WTC11 (cell line): ENCODE measurements around the gene TTI1. TPM values are rescaled to one million over a fixed set of nuclear protein-coding genes. Genes with fewer than 3 reads are reported as not detected.

Experiments used
- ATAC-seq: fragments of 200-7000 bp; cut with Tn5 transposase; 2 replicates; pipeline ENCODE4 v1.10.0; 2021; ENCODE audit warnings: mild to moderate bottlenecking, moderate library complexity
- CTCF ChIA-PET: fragments of 300-600 bp; sonication (Branson Sonifier 250); formaldehyde crosslinking; loops from one replicate; lab custom pipeline; 2021; ENCODE audit warnings: antibody characterized with exemption; lab: Charles Lee
- POLR2A ChIA-PET: fragments of 350-600 bp; sonication (Branson Sonifier 250); formaldehyde crosslinking; loops from one replicate; lab custom pipeline; 2021; ENCODE audit warnings: antibody characterized with exemption; lab: Charles Lee
- DNase-seq: peaks from one replicate; pipeline ENCODE4 v3.0.0; 2021; ENCODE audit warnings: low spot score
- H3K27ac Mint-ChIP-seq: 2 replicates; pipeline ENCODE4 v1.8.0; 2021; ENCODE audit warnings: mixed read lengths
- H3K27me3 Mint-ChIP-seq: 2 replicates; pipeline ENCODE4 v1.8.0; 2021; ENCODE audit warnings: low read depth, mild to moderate bottlenecking, moderate library complexity, mixed read lengths
- H3K36me3 Mint-ChIP-seq: 2 replicates; pipeline ENCODE4 v1.8.0; 2021; ENCODE audit warnings: mixed read lengths
- H3K4me1 Mint-ChIP-seq: 2 replicates; pipeline ENCODE4 v1.8.0; 2022; ENCODE audit warnings: mixed read lengths
- H3K4me3 Mint-ChIP-seq: 2 replicates; pipeline ENCODE4 v1.8.0; 2021; ENCODE audit warnings: mild to moderate bottlenecking, moderate library complexity, mixed read lengths
- H3K9me3 Mint-ChIP-seq: 2 replicates; pipeline ENCODE4 v1.8.0; 2021; ENCODE audit warnings: mixed read lengths
- ATF1 ChIP-seq: sonication (generic); formaldehyde crosslinking; IDR thresholded peaks from 2 replicates; pipeline ENCODE4 v1.8.1; 2023; ENCODE audit warnings: mild to moderate bottlenecking, moderate library complexity, missing genetic modification reagents
- ATF3 ChIP-seq: sonication (generic); formaldehyde crosslinking; conservative IDR thresholded peaks from 2 replicates; pipeline ENCODE4 v1.8.1; 2022; ENCODE audit warnings: mild to moderate bottlenecking, missing genetic modification reagents
- ATF6 ChIP-seq: sonication (generic); formaldehyde crosslinking; IDR thresholded peaks from 2 replicates; pipeline ENCODE4 v1.8.1; 2023; ENCODE audit warnings: mild to moderate bottlenecking, missing genetic modification reagents
- CREM ChIP-seq: sonication (generic); formaldehyde crosslinking; IDR thresholded peaks from 2 replicates; pipeline ENCODE4 v1.8.1; 2022; ENCODE audit warnings: mild to moderate bottlenecking, missing genetic modification reagents, moderate library complexity
- CTCF ChIP-seq: fragments of 200-600 bp; IDR thresholded peaks from 2 replicates; pipeline ENCODE4 v1.8.0; 2022; ENCODE audit warnings: antibody characterized with exemption
- ELF4 ChIP-seq: sonication (generic); formaldehyde crosslinking; IDR thresholded peaks from 2 replicates; pipeline ENCODE4 v1.8.1; 2022; ENCODE audit warnings: low read depth, mild to moderate bottlenecking, moderate library complexity, missing genetic modification reagents
- EMX1 ChIP-seq: fragments of 250-450 bp; sonication (Bioruptor Pico); IDR thresholded peaks from 2 replicates; pipeline ENCODE4 v1.8.0; 2021; ENCODE audit warnings: mild to moderate bottlenecking
- ERG ChIP-seq: fragments of 250-450 bp; sonication (Bioruptor Pico); IDR thresholded peaks from 2 replicates; pipeline ENCODE4 v1.8.0; 2021; ENCODE audit warnings: mild to moderate bottlenecking
- FOXK1 ChIP-seq: sonication (generic); formaldehyde crosslinking; IDR thresholded peaks from 2 replicates; pipeline ENCODE4 v1.8.0; 2022; ENCODE audit warnings: mild to moderate bottlenecking, moderate library complexity, missing genetic modification reagents
- FOXP1 ChIP-seq: sonication (generic); formaldehyde crosslinking; IDR thresholded peaks from 2 replicates; pipeline ENCODE4 v1.8.0; 2022; ENCODE audit warnings: missing genetic modification reagents, mild to moderate bottlenecking, moderate library complexity, borderline replicate concordance
- NFATC4 ChIP-seq: fragments of 250-450 bp; sonication (Bioruptor Pico); IDR thresholded peaks from 2 replicates; pipeline ENCODE4 v1.9.0; 2021; ENCODE audit warnings: mild to moderate bottlenecking
- RORB ChIP-seq: fragments of 250-450 bp; sonication (Bioruptor Pico); IDR thresholded peaks from 2 replicates; pipeline ENCODE4 v1.9.0; 2021; ENCODE audit warnings: mild to moderate bottlenecking
- ZNF121 ChIP-seq: sonication (generic); formaldehyde crosslinking; IDR thresholded peaks from 2 replicates; pipeline ENCODE4 v1.8.0; 2023; ENCODE audit warnings: missing genetic modification reagents
- ZNF232 ChIP-seq: sonication (generic); formaldehyde crosslinking; IDR thresholded peaks from 2 replicates; pipeline ENCODE4 v1.8.0; 2022; ENCODE audit warnings: mild to moderate bottlenecking, missing genetic modification reagents
- total RNA-seq: library from RNA; stranded (reverse); gene quantifications from 3 replicates; pipeline ENCODE4 v1.2.3, GENCODE V29; 2021
- TF ChIP-seq, protein P1 (sequence below): sonication (generic); formaldehyde crosslinking; IDR thresholded peaks from 2 replicates; pipeline ENCODE4 v1.8.0; 2023; ENCODE audit warnings: missing genetic modification reagents, mild to moderate bottlenecking, borderline replicate concordance
- TF ChIP-seq, protein P2 (sequence below): fragments of 250-450 bp; sonication (Bioruptor Pico); IDR thresholded peaks from 2 replicates; pipeline ENCODE4 v1.9.0; 2021; ENCODE audit warnings: mild to moderate bottlenecking, borderline replicate concordance

Gene TTI1
- total RNA-seq, 1 experiment from 2014 or later: 43.5 TPM

- ATAC-seq: no peak
- H3K9me3 Mint-ChIP-seq: no peaks in the 10 kb centered on the region
- H3K4me1 Mint-ChIP-seq: peaks cover 2% of the 10 kb centered on the region; the same call in 1 of the 2 replicates
- no peak for DNase-seq
- ChIA-PET CTCF (interaction anchor here (2.0 kb wide), 1 partner anchor 10 kb away, joined by 10 read pairs; no protein-coding TSS in a partner anchor), POLR2A (no interaction called here)
- no peak for TF ChIP-seq ERG (CRISPR knock-in tag)
- H3K27ac Mint-ChIP-seq: no peak overlapping the region
- H3K4me3 Mint-ChIP-seq: no peak overlapping the region
- H3K36me3 Mint-ChIP-seq: peaks cover 73% of the 10 kb centered on the region
- H3K27me3 Mint-ChIP-seq: no peaks in the 10 kb centered on the region
Measured at GRCh38 chr20:38067717-38068365, 34.6 kb upstream of the TTI1 start.

GRCh38 chr20:38066969-38067716 is 33.9 kb upstream of the TTI1 start:
- DNase-seq (no peak), ATAC-seq (no peak)
- ChIA-PET CTCF (interaction anchor here (0.6 to 2.0 kb wide), 2 partner anchors 10 to 44 kb away, joined by 3 to 10 read pairs; no protein-coding TSS in a partner anchor), POLR2A (no interaction called here)
- no peak for TF ChIP-seq ZNF232 (CRISPR knock-in tag)
- no peak for TF ChIP-seq ATF1 (CRISPR knock-in tag)
- TF ChIP-seq CTCF: no peak
- TF ChIP-seq ZNF121 (CRISPR knock-in tag): no peak
- TF ChIP-seq EMX1 (CRISPR knock-in tag): no peak
- TF ChIP-seq, protein P1, sequence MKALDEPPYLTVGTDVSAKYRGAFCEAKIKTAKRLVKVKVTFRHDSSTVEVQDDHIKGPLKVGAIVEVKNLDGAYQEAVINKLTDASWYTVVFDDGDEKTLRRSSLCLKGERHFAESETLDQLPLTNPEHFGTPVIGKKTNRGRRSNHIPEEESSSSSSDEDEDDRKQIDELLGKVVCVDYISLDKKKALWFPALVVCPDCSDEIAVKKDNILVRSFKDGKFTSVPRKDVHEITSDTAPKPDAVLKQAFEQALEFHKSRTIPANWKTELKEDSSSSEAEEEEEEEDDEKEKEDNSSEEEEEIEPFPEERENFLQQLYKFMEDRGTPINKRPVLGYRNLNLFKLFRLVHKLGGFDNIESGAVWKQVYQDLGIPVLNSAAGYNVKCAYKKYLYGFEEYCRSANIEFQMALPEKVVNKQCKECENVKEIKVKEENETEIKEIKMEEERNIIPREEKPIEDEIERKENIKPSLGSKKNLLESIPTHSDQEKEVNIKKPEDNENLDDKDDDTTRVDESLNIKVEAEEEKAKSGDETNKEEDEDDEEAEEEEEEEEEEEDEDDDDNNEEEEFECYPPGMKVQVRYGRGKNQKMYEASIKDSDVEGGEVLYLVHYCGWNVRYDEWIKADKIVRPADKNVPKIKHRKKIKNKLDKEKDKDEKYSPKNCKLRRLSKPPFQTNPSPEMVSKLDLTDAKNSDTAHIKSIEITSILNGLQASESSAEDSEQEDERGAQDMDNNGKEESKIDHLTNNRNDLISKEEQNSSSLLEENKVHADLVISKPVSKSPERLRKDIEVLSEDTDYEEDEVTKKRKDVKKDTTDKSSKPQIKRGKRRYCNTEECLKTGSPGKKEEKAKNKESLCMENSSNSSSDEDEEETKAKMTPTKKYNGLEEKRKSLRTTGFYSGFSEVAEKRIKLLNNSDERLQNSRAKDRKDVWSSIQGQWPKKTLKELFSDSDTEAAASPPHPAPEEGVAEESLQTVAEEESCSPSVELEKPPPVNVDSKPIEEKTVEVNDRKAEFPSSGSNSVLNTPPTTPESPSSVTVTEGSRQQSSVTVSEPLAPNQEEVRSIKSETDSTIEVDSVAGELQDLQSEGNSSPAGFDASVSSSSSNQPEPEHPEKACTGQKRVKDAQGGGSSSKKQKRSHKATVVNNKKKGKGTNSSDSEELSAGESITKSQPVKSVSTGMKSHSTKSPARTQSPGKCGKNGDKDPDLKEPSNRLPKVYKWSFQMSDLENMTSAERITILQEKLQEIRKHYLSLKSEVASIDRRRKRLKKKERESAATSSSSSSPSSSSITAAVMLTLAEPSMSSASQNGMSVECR (CRISPR knock-in tag): no peak
- TF ChIP-seq NFATC4: no peak
- no peak for TF ChIP-seq CREM (CRISPR knock-in tag)
- no peak for TF ChIP-seq ATF3
- no peak for TF ChIP-seq FOXP1 (CRISPR knock-in tag)
- TF ChIP-seq ELF4 (CRISPR knock-in tag): no peak
- TF ChIP-seq RORB (CRISPR knock-in tag): no peak
- TF ChIP-seq, protein P2, sequence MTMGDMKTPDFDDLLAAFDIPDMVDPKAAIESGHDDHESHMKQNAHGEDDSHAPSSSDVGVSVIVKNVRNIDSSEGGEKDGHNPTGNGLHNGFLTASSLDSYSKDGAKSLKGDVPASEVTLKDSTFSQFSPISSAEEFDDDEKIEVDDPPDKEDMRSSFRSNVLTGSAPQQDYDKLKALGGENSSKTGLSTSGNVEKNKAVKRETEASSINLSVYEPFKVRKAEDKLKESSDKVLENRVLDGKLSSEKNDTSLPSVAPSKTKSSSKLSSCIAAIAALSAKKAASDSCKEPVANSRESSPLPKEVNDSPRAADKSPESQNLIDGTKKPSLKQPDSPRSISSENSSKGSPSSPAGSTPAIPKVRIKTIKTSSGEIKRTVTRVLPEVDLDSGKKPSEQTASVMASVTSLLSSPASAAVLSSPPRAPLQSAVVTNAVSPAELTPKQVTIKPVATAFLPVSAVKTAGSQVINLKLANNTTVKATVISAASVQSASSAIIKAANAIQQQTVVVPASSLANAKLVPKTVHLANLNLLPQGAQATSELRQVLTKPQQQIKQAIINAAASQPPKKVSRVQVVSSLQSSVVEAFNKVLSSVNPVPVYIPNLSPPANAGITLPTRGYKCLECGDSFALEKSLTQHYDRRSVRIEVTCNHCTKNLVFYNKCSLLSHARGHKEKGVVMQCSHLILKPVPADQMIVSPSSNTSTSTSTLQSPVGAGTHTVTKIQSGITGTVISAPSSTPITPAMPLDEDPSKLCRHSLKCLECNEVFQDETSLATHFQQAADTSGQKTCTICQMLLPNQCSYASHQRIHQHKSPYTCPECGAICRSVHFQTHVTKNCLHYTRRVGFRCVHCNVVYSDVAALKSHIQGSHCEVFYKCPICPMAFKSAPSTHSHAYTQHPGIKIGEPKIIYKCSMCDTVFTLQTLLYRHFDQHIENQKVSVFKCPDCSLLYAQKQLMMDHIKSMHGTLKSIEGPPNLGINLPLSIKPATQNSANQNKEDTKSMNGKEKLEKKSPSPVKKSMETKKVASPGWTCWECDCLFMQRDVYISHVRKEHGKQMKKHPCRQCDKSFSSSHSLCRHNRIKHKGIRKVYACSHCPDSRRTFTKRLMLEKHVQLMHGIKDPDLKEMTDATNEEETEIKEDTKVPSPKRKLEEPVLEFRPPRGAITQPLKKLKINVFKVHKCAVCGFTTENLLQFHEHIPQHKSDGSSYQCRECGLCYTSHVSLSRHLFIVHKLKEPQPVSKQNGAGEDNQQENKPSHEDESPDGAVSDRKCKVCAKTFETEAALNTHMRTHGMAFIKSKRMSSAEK (CRISPR knock-in tag): no peak
- TF ChIP-seq ATF6: no peak
- TF ChIP-seq FOXK1: no peak
- no peak overlapping the region for H3K27ac Mint-ChIP-seq
- H3K27me3 Mint-ChIP-seq: no peaks in the 10 kb centered on the region
- no peaks in the 10 kb centered on the region for H3K9me3 Mint-ChIP-seq
- peaks cover 70% of the 10 kb centered on the region for H3K36me3 Mint-ChIP-seq
- H3K4me1 Mint-ChIP-seq: no peaks in the 10 kb centered on the region
- no peak overlapping the region for H3K4me3 Mint-ChIP-seq
